Mammary epithelial cell (primary cell): ENCODE results near the gene LGR6.

Source experiments
- CTCF ChIP-seq, 2 donors: IDR thresholded peaks in 1 of 2; conservative IDR thresholded peaks in 1 of 2; 2 replicates each; pipeline ENCODE4 v1.5.1; 2011 to 2012; ENCODE audit warnings: inconsistent platforms in 2 of 2, low read length in 2 of 2, mild to moderate bottlenecking in 2 of 2, control low read depth in 1 of 2, low read depth in 1 of 2; ENCODE audit not compliant: insufficient read depth in 1 of 2; ENCODE audit errors: extremely low read depth in 1 of 2
- EZH2 ChIP-seq: IDR thresholded peaks from 2 replicates; pipeline ENCODE4 v1.6.1; 2012; ENCODE audit warnings: low read length, inconsistent platforms, borderline replicate concordance

- TF ChIP-seq CTCF (conservative IDR thresholded peaks at IDR 0.05 in 1 of 2, IDR thresholded peaks at IDR 0.05 in 1 of 2; ENCODE audit: extremely low read depth in 1 of 2, insufficient read depth in 1 of 2, low read depth in 1 of 2, low read length in 2 of 2) = no peak
- no peak for TF ChIP-seq EZH2
These were observed 24.4 kb downstream of the LGR6 start for GRCh38 chr1:202217951-202218350.
